Fibroblast of lung (primary cell): ENCODE results near the gene AFAP1L1. TPM values are rescaled to one million over a fixed set of nuclear protein-coding genes. Genes with fewer than 3 reads are reported as not detected.

Source experiments
- DNase-seq, 2 donors: peaks; one replicate each; pipeline versions ENCODE4 v3.0.0 to v3.0.0-alpha.2; 2010; ENCODE audit warnings: low read depth in 2 of 2
- H2AFZ ChIP-seq: 2 replicates; pipeline ENCODE4 v1.5.1; 2012; ENCODE audit warnings: low read length, control low read depth, inconsistent platforms
- H3K27ac ChIP-seq: 2 replicates; pipeline ENCODE4 v1.5.1; 2011; ENCODE audit warnings: low read length, control low read depth; ENCODE audit not compliant: insufficient read depth
- H3K27me3 ChIP-seq: 2 replicates; pipeline ENCODE4 v1.5.1; 2011; ENCODE audit warnings: mild to moderate bottlenecking, low read length; ENCODE audit not compliant: control insufficient read depth, insufficient read depth
- H3K36me3 ChIP-seq: 2 replicates; pipeline ENCODE4 v1.5.1; 2011; ENCODE audit warnings: low read length; ENCODE audit not compliant: control insufficient read depth, insufficient read depth
- H3K4me1 ChIP-seq: 2 replicates; pipeline ENCODE4 v1.5.1; 2011; ENCODE audit warnings: low read length; ENCODE audit not compliant: control insufficient read depth, insufficient read depth; ENCODE audit errors: extremely low read depth
- H3K4me2 ChIP-seq: 2 replicates; pipeline ENCODE4 v1.5.1; 2011; ENCODE audit warnings: low read length, control low read depth; ENCODE audit not compliant: insufficient read depth; ENCODE audit errors: extremely low read depth
- H3K4me3 ChIP-seq, 4 experiments: fragments of 200-600 bp in 1 of 4; sonication (generic) in 1 of 4; replicated peaks in 1 of 4; 2 replicates each; pipeline ENCODE4 v1.5.1; 2011 to 2016; ENCODE audit warnings: low read length in 4 of 4, low read depth in 3 of 4, mild to moderate bottlenecking in 3 of 4, control low read depth in 2 of 4, inconsistent platforms in 1 of 4, mixed read lengths in 1 of 4; ENCODE audit not compliant: insufficient read depth in 1 of 4; ENCODE audit errors: control extremely low read depth in 1 of 4
- H3K79me2 ChIP-seq: 2 replicates; pipeline ENCODE4 v1.5.1; 2012; ENCODE audit warnings: mild to moderate bottlenecking, low read length, inconsistent platforms; ENCODE audit not compliant: control insufficient read depth, insufficient read depth
- H3K9ac ChIP-seq: 2 replicates; pipeline ENCODE4 v1.5.1; 2011; ENCODE audit warnings: mild to moderate bottlenecking, low read length, control low read depth; ENCODE audit not compliant: insufficient read depth
- H3K9me3 ChIP-seq: 2 replicates; pipeline ENCODE4 v1.5.1; 2012; ENCODE audit warnings: low read depth, low read length; ENCODE audit not compliant: control insufficient read depth, insufficient read depth
- H4K20me1 ChIP-seq: 2 replicates; pipeline ENCODE4 v1.5.1; 2011; ENCODE audit warnings: low read length; ENCODE audit not compliant: control insufficient read depth, insufficient read depth; ENCODE audit errors: extremely low read depth
- EZH2 ChIP-seq: IDR thresholded peaks from 2 replicates; pipeline ENCODE4 v1.5.1; 2012; ENCODE audit warnings: low read length, control low read depth, mild to moderate bottlenecking; ENCODE audit errors: missing control alignments
- polyA plus RNA-seq, 2 donors: library from polyadenylated mRNA; depleted of rRNA in 1 of 2; stranded (reverse) in 1 of 2; unstranded in 1 of 2; fragments of >200 nt; gene quantifications; 2 replicates each; pipeline ENCODE4 v1.2.1, GENCODE V29; 2011 to 2012; ENCODE audit warnings: missing spikeins in 1 of 2
- total RNA-seq: library from RNA; depleted of rRNA; stranded (reverse); fragments of >200 nt; gene quantifications from 2 replicates; pipeline ENCODE4 v1.2.1, GENCODE V29; 2014
- TF ChIP-seq, protein P1 (sequence below), 2 donors: IDR thresholded peaks in 1 of 2; conservative IDR thresholded peaks in 1 of 2; 1 replicate in 1 of 2; 2 replicates in 1 of 2; pipeline ENCODE4 v1.5.1; 2011 to 2012; ENCODE audit warnings: low read length in 2 of 2, control low read depth in 1 of 2, inconsistent platforms in 1 of 2, low read depth in 1 of 2, mild to moderate bottlenecking in 1 of 2

The AFAP1L1 gene
- total and polyA plus RNA-seq, 2 donors (not counting 1 experiment from before 2014, with no cell fraction given): 3.0 to 7.1 TPM

DNA sequence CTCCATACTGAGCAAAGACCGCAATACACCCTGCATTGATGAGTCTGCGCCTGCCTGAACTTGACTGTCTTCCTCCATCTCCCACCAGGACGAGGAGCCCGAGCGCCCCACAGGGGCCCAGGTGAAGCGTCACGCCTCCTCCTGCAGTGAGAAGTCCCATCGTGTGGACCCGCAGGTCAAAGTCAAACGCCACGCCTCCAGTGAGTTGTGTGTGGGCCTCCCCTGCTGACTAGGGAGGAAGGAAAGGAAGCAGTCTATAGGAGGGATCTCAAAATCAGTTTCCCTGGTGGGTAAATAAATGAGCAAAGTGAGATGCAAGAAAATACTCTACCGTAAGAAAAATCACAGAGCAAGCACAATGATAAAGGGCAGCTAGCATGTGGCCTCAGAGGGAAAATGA lies 50.9 kb downstream of the AFAP1L1 start:
- no peak for DNase-seq
- Histone ChIP-seq H3K9ac (no peak overlapping the region), H3K9me3 (no peaks in the 10 kb centered on the region), H3K27me3 (no peaks in the 10 kb centered on the region), H4K20me1 (no peaks in the 10 kb centered on the region), H2AFZ (no peak overlapping the region), H3K4me3 (no peak overlapping the region), H3K36me3 (no peaks in the 10 kb centered on the region), H3K79me2 (no peaks in the 10 kb centered on the region), H3K27ac (no peak overlapping the region), H3K4me2 (no peak overlapping the region), H3K4me1 (peaks cover 10% of the 10 kb centered on the region)
- no peak for TF ChIP-seq EZH2
- TF ChIP-seq, protein P1, sequence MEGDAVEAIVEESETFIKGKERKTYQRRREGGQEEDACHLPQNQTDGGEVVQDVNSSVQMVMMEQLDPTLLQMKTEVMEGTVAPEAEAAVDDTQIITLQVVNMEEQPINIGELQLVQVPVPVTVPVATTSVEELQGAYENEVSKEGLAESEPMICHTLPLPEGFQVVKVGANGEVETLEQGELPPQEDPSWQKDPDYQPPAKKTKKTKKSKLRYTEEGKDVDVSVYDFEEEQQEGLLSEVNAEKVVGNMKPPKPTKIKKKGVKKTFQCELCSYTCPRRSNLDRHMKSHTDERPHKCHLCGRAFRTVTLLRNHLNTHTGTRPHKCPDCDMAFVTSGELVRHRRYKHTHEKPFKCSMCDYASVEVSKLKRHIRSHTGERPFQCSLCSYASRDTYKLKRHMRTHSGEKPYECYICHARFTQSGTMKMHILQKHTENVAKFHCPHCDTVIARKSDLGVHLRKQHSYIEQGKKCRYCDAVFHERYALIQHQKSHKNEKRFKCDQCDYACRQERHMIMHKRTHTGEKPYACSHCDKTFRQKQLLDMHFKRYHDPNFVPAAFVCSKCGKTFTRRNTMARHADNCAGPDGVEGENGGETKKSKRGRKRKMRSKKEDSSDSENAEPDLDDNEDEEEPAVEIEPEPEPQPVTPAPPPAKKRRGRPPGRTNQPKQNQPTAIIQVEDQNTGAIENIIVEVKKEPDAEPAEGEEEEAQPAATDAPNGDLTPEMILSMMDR (conservative IDR thresholded peaks at IDR 0.05 in 1 of 2, IDR thresholded peaks at IDR 0.05 in 1 of 2; ENCODE audit: low read depth in 1 of 2, low read length in 2 of 2): no peak

DNA sequence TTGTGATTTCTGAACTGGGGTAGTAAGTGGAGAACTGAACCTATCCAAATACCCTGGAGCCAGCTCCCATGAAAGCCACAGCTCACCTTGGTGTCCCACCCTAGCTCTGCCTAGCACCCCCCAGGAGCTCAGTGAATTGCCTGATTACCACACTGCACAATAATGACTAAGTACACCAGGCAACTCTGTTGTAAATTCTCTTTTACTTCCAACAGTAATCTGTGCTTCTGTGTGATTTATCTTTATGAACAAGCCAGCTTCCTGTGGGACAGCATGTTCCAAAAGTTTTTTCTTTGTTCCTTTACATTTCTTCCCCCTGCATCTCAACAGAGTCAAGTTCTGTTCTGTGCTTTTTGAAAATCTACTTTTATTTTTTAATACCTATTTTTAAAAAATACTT lies 51.6 kb downstream of the AFAP1L1 start:
- Histone ChIP-seq H3K79me2 (no peaks in the 10 kb centered on the region), H3K4me3 (no peak overlapping the region), H3K27me3 (no peaks in the 10 kb centered on the region), H3K27ac (no peak overlapping the region), H3K9me3 (no peaks in the 10 kb centered on the region), H3K4me2 (no peak overlapping the region), H2AFZ (no peak overlapping the region), H4K20me1 (no peaks in the 10 kb centered on the region), H3K4me1 (peaks cover 10% of the 10 kb centered on the region), H3K9ac (no peak overlapping the region), H3K36me3 (no peaks in the 10 kb centered on the region)
- DNase-seq: peak; percentile 11 to 33
- TF ChIP-seq, protein P1 (conservative IDR thresholded peaks at IDR 0.05 in 1 of 2, IDR thresholded peaks at IDR 0.05 in 1 of 2; ENCODE audit: low read depth in 1 of 2, low read length in 2 of 2): no peak
- no peak for TF ChIP-seq EZH2

DNA sequence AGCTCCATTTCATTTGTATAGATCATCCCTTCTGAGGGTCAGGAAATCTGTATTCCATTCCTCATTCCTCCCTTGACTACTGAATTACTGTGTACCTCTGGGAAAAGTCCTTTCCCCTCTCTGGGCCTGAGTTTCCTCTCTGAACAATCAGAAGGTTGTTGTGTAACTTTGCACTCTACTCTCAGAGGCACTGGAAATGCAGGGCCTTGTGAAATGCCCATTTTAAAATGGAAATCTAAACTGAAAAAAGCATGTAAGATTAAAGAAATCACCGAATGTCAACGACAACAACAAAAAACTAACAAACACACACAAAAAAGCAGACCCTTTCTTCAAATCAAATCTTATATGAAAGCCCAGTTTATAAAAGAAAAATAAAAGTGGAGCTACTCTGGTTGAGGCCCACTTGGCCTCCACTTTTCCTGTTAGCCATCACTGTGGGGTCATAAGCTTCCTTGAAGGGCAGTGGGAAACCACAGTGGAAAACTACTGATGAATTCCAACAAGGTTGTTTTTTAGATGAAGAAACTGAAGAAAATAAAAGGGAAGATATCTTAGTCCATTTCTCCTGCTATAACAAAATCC lies 52.1 kb downstream of the AFAP1L1 start:
- H3K36me3 ChIP-seq: no peaks in the 10 kb centered on the region
- TF ChIP-seq EZH2: no peak
- TF ChIP-seq, protein P1 (conservative IDR thresholded peaks at IDR 0.05 in 1 of 2, IDR thresholded peaks at IDR 0.05 in 1 of 2; ENCODE audit: low read depth in 1 of 2, low read length in 2 of 2): no peak
- DNase-seq: peak in 1 of 2 donors; percentile 29
- no peak overlapping the region for H2AFZ ChIP-seq
- no peaks in the 10 kb centered on the region for H3K27me3 ChIP-seq
- H4K20me1 ChIP-seq: no peaks in the 10 kb centered on the region
- no peaks in the 10 kb centered on the region for H3K9me3 ChIP-seq
- H3K4me1 ChIP-seq: peaks cover 10% of the 10 kb centered on the region
- H3K4me2 ChIP-seq: no peak overlapping the region
- H3K79me2 ChIP-seq: no peaks in the 10 kb centered on the region
- H3K4me3 ChIP-seq: no peak overlapping the region
- no peak overlapping the region for H3K27ac ChIP-seq
- no peak overlapping the region for H3K9ac ChIP-seq
